Stimulated activated naive CD8-positive, alpha-beta T cell treated with anti-CD3 and anti-CD28 coated beads, Interleukin-15, Interleukin-2, amounts not matched to agents 100 ng/mL and 50 ng/mL, for 24 hours (primary cell): Measurements from ENCODE around the gene DARS1.
"Not testable (repeated sequence)": the region's sequence is repeated elsewhere in the genome, so short reads cannot be mapped to it uniquely, and the experiment has no call there.

Experiments
- H3K27ac Mint-ChIP-seq: one replicate; pipeline ENCODE4 v1.8.0; 2021; ENCODE audit warnings: mild to moderate bottlenecking, mixed read lengths
- H3K27me3 Mint-ChIP-seq: one replicate; pipeline ENCODE4 v1.8.0; 2021; ENCODE audit warnings: mixed read lengths
- H3K36me3 Mint-ChIP-seq: one replicate; pipeline ENCODE4 v1.8.0; 2021; ENCODE audit warnings: low read depth, mixed read lengths
- H3K4me1 Mint-ChIP-seq: one replicate; pipeline ENCODE4 v1.8.0; 2021; ENCODE audit warnings: low read depth, mixed read lengths
- H3K4me3 Mint-ChIP-seq: one replicate; pipeline ENCODE4 v1.8.0; 2021; ENCODE audit warnings: mild to moderate bottlenecking, mixed read lengths
- H3K9me3 Mint-ChIP-seq: one replicate; pipeline ENCODE4 v1.8.0; 2021; ENCODE audit warnings: mixed read lengths

The DARS1 gene

GRCh38 chr2:135980434-135981079 is 4.9 kb downstream of the DARS1 start:
- H3K27ac Mint-ChIP-seq: peak overlapping the region; percentile 23
- H3K4me3 Mint-ChIP-seq: peak overlapping the region; percentile 12
- peaks cover 77% of the 10 kb centered on the region for H3K36me3 Mint-ChIP-seq
- no peaks in the 10 kb centered on the region for H3K9me3 Mint-ChIP-seq
- H3K27me3 Mint-ChIP-seq: no peaks in the 10 kb centered on the region
- H3K4me1 Mint-ChIP-seq: peaks cover 72% of the 10 kb centered on the region

- Mint-ChIP-seq H3K4me3 (no peak overlapping the region), H3K27ac (no peak overlapping the region), H3K27me3 (no peaks in the 10 kb centered on the region), H3K9me3 (no peaks in the 10 kb centered on the region), H3K36me3 (peaks cover 86% of the 10 kb centered on the region), H3K4me1 (peaks cover 63% of the 10 kb centered on the region)
Measured at GRCh38 chr2:135975702-135976101, 9.7 kb downstream of the DARS1 start.

- Mint-ChIP-seq H3K4me1 (peaks cover 58% of the 10 kb centered on the region), H3K9me3 (no peaks in the 10 kb centered on the region), H3K4me3 (no peak overlapping the region), H3K36me3 (peaks cover 83% of the 10 kb centered on the region), H3K27me3 (no peaks in the 10 kb centered on the region), H3K27ac (no peak overlapping the region)
Measured at GRCh38 chr2:135974036-135974435, 11.4 kb downstream of the DARS1 start.

- Mint-ChIP-seq H3K27me3 (no peaks in the 10 kb centered on the region), H3K4me3 (no peak overlapping the region), H3K36me3 (peaks cover 68% of the 10 kb centered on the region), H3K9me3 (no peaks in the 10 kb centered on the region), H3K4me1 (peaks cover 53% of the 10 kb centered on the region), H3K27ac (no peak overlapping the region)
Measured at GRCh38 chr2:135969655-135970387, 15.6 kb downstream of the DARS1 start.

- Mint-ChIP-seq H3K36me3 (peaks cover 59% of the 10 kb centered on the region), H3K4me1 (peaks cover 56% of the 10 kb centered on the region)
Measured at GRCh38 chr2:135965756-135966155, 19.7 kb downstream of the DARS1 start.

GRCh38 chr2:135964404-135964803 is 21.0 kb downstream of the DARS1 start:
- H3K36me3 Mint-ChIP-seq: peaks cover 59% of the 10 kb centered on the region
- H3K4me3 Mint-ChIP-seq, H3K9me3 Mint-ChIP-seq, H3K27me3 Mint-ChIP-seq, H3K27ac Mint-ChIP-seq: not testable (repeated sequence)
- H3K4me1 Mint-ChIP-seq: peaks cover 56% of the 10 kb centered on the region

More at GRCh38 chr2:135965756-135966155, 19.7 kb downstream of the DARS1 start:
- Mint-ChIP-seq H3K9me3 (no peaks in the 10 kb centered on the region), H3K4me3 (no peak overlapping the region), H3K27me3 (no peaks in the 10 kb centered on the region), H3K27ac (no peak overlapping the region)

GRCh38 chr2:135963841-135964240 is 21.6 kb downstream of the DARS1 start:
- Mint-ChIP-seq H3K27ac (no peak overlapping the region), H3K9me3 (no peaks in the 10 kb centered on the region), H3K4me1 (peaks cover 56% of the 10 kb centered on the region), H3K27me3 (no peaks in the 10 kb centered on the region), H3K36me3 (peaks cover 63% of the 10 kb centered on the region), H3K4me3 (no peak overlapping the region)

GRCh38 chr2:135962366-135963123 is 22.9 kb downstream of the DARS1 start:
- Mint-ChIP-seq H3K36me3 (peaks cover 70% of the 10 kb centered on the region), H3K27me3 (no peaks in the 10 kb centered on the region), H3K4me3 (peak overlapping the region; percentile 5), H3K4me1 (peaks cover 54% of the 10 kb centered on the region), H3K27ac (peak overlapping the region; percentile 79), H3K9me3 (no peaks in the 10 kb centered on the region)

GRCh38 chr2:135960656-135961551 is 24.5 kb downstream of the DARS1 start:
- no peak overlapping the region for H3K4me3 Mint-ChIP-seq
- H3K27me3 Mint-ChIP-seq: no peaks in the 10 kb centered on the region
- H3K4me1 Mint-ChIP-seq: peaks cover 59% of the 10 kb centered on the region
- peaks cover 68% of the 10 kb centered on the region for H3K36me3 Mint-ChIP-seq
- H3K27ac Mint-ChIP-seq: peak overlapping the region; percentile 64
- no peaks in the 10 kb centered on the region for H3K9me3 Mint-ChIP-seq

GRCh38 chr2:135960150-135960549 is 25.3 kb downstream of the DARS1 start:
- no peaks in the 10 kb centered on the region for H3K9me3 Mint-ChIP-seq
- peaks cover 67% of the 10 kb centered on the region for H3K36me3 Mint-ChIP-seq
- H3K27me3 Mint-ChIP-seq: no peaks in the 10 kb centered on the region
- H3K27ac Mint-ChIP-seq: peak overlapping the region; percentile 63
- peaks cover 58% of the 10 kb centered on the region for H3K4me1 Mint-ChIP-seq
- H3K4me3 Mint-ChIP-seq: no peak overlapping the region

GRCh38 chr2:135958927-135959326 is 26.5 kb downstream of the DARS1 start:
- peaks cover 56% of the 10 kb centered on the region for H3K4me1 Mint-ChIP-seq

GRCh38 chr2:135954020-135954601 is 31.3 kb downstream of the DARS1 start:
- Mint-ChIP-seq H3K27ac (no peak overlapping the region), H3K27me3 (no peaks in the 10 kb centered on the region), H3K36me3 (peaks cover 60% of the 10 kb centered on the region), H3K4me1 (peaks cover 39% of the 10 kb centered on the region), H3K4me3 (no peak overlapping the region), H3K9me3 (peaks cover 3% of the 10 kb centered on the region)

More at GRCh38 chr2:135958927-135959326, 26.5 kb downstream of the DARS1 start:
- H3K9me3 Mint-ChIP-seq, H3K27me3 Mint-ChIP-seq, H3K27ac Mint-ChIP-seq, H3K4me3 Mint-ChIP-seq: not testable (repeated sequence)
- H3K36me3 Mint-ChIP-seq: peaks cover 65% of the 10 kb centered on the region

GRCh38 chr2:135952891-135953290 is 32.5 kb downstream of the DARS1 start:
- no peak overlapping the region for H3K27ac Mint-ChIP-seq
- H3K36me3 Mint-ChIP-seq: peaks cover 56% of the 10 kb centered on the region
- no peak overlapping the region for H3K4me3 Mint-ChIP-seq
- H3K9me3 Mint-ChIP-seq: peaks cover 3% of the 10 kb centered on the region
- H3K27me3 Mint-ChIP-seq: no peaks in the 10 kb centered on the region
- peaks cover 51% of the 10 kb centered on the region for H3K4me1 Mint-ChIP-seq

- Mint-ChIP-seq H3K27ac (no peak overlapping the region), H3K36me3 (peaks cover 54% of the 10 kb centered on the region), H3K9me3 (peaks cover 3% of the 10 kb centered on the region), H3K4me1 (peaks cover 58% of the 10 kb centered on the region), H3K4me3 (no peak overlapping the region), H3K27me3 (no peaks in the 10 kb centered on the region)
Measured at GRCh38 chr2:135951041-135951583, 34.3 kb downstream of the DARS1 start.
